ENCODE measurements around the gene GRM1.

Gene GRM1

GRCh38 chr6:146352163-146352562 lies 323.3 kb downstream of the GRM1 start:
- TF ChIP-seq CTCF (conservative IDR thresholded peaks at IDR 0.05), result no peak
- no peak for TF ChIP-seq ZFX (IDR thresholded peaks at IDR 0.05)
- no peak overlapping the region for H3K27ac ChIP-seq

- TF ChIP-seq ZFX (IDR thresholded peaks at IDR 0.05) (no peak), CTCF (conservative IDR thresholded peaks at IDR 0.05) (no peak)
- no peak overlapping the region for H3K27ac ChIP-seq
These were observed 325.6 kb downstream of the GRM1 start for GRCh38 chr6:146354451-146354850.

GRCh38 chr6:146355521-146356100 lies 326.7 kb downstream of the GRM1 start:
- no peak overlapping the region for H3K27ac ChIP-seq
- TF ChIP-seq CTCF (conservative IDR thresholded peaks at IDR 0.05) (no peak), ZFX (IDR thresholded peaks at IDR 0.05) (no peak)

- H3K27ac ChIP-seq, result no peak overlapping the region
- TF ChIP-seq ZFX (IDR thresholded peaks at IDR 0.05), result no peak
- TF ChIP-seq CTCF (conservative IDR thresholded peaks at IDR 0.05), result no peak
These were observed 328.9 kb downstream of the GRM1 start for GRCh38 chr6:146357578-146358430.

- TF ChIP-seq ZFX (IDR thresholded peaks at IDR 0.05), result no peak
- no peak for TF ChIP-seq CTCF (conservative IDR thresholded peaks at IDR 0.05)
- H3K27ac ChIP-seq, result no peak overlapping the region
These were observed 329.7 kb downstream of the GRM1 start for GRCh38 chr6:146358431-146359046.

- no peak overlapping the region for H3K27ac ChIP-seq
- TF ChIP-seq ZFX (IDR thresholded peaks at IDR 0.05) (no peak), CTCF (conservative IDR thresholded peaks at IDR 0.05) (no peak)
These were observed 330.3 kb downstream of the GRM1 start for GRCh38 chr6:146359131-146359530.

Data from C4-2B (cell line).